Activated CD4-positive, alpha-beta T cell treated with anti-CD3 and anti-CD28 coated beads, Interleukin-2, Interleukin-4, amounts not matched to agents 100 ng/mL and 50 ng/mL, durations not matched to agents 16 hours and 8 hours (primary cell): ENCODE data around the gene MAN2C1.
"Not testable (repeated sequence)": the region's sequence is repeated elsewhere in the genome, so short reads cannot be mapped to it uniquely, and the experiment has no call there.

Experiments used
- DNase-seq: peaks from one replicate; pipeline ENCODE4 v3.0.0-alpha.2; 2020; ENCODE audit warnings: low spot score

The MAN2C1 gene

DNA sequence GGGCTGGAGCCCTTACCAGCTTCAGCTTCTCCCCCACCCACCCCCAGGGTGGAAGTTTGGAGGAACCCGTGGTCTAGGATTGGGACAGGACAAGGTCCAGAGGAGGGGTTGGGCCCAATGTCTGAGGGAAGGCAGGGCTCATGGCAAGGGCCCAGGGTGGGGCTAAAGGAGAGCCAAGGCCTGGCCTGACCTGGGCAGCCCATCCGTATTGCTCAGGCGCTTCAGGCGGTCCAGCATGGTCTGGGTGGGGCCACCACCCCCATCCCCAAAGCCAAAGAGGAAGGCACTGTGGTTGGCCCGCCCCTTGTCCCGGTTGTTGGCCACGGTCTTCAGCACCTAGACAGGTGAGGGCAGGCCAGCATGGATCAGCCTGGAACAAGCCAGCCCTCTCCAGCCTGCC, 7.6 kb downstream of the MAN2C1 start:
- DNase-seq: no peak

DNA sequence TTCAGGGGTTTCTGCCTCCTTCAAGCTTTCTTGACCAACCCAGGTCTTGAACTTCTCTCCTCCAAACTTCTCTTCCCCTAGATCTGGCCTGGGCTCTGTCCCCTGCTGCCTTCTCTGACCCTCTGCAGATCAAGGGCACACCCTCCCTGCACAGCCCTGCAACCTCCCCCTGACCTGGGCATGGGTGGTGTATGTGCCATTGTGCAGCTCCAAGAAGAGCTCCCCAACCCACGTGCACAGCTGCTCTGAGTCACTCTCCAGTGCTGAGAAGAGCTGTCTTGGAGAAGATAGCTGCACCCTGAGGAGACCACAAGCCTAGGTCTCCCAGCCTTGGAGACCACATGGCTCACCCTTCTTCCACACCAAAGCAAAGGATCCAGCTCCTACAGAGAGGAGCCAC, 8.0 kb downstream of the MAN2C1 start:
- DNase-seq: no peak

DNA sequence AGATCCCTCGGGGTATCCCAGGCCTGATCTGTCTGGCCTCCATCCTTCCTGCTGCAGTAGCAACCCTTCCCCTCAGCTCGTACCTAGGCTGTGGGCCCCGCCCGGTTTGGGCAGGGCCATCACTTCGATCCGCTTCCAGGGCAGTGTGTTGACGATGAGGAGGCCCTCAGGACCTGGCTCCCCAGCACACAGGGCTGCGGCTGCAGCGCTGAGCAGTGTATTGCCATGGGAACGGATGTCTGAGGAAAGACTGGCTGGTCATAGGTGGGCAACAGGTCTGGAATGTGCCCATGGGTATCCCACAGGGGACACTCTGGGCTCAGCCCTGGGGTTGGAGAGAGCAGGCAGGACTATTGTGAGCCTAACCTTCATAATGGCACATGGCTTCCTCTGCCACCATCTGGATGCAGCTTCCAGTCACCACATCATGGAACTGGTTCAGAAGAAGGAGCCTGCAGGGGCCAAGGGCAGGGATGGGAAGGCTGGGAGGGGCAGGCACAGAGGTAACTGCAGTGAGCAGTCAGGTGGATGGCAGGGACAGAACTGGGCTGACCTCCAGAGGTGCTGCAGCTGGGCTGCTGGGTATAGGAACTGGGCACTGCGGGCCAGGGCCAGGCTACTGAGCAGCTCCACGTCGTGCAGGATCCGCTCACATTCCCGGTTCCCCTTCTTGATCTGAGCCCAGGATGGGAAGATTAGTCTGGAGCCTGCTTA, 8.7 kb downstream of the MAN2C1 start:
- DNase-seq: no peak

DNA sequence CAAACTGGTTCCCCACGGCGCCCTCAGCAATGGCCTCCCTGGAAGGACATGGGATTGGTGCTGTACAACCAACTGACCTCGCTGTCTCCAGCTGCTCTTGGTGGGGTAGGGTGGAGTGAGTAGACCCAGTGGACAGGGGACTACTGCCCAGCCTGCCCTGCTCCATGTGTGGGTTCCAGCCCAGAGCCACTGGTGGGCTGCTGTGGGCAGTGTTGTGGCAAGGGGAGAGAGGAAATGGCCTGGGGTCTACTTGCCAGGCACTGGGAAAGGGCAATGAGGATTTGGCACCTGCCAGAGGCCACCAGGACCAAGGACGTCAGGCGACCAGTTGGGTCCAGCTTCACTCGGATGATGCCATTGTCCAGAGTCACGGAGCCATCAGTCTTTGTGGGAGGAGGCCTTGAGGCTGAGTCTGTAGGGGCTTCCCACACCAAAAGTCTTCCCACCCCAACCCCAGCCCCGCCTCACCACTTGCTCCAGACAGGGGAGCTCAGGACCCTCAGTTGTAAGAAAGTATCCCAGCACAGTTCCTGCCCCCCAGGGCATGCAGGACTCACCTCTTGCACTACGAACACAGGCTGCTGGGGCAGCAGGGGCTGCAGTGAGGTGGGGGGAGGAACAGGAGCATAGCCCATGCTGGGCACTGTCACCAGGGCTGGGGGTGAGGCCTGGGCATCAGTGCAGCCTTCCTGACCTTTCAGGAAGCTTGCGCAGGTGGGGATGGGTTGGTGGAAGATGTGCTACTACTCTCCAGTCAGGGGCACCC, 9.5 kb downstream of the MAN2C1 start:
- DNase-seq: no peak

DNA sequence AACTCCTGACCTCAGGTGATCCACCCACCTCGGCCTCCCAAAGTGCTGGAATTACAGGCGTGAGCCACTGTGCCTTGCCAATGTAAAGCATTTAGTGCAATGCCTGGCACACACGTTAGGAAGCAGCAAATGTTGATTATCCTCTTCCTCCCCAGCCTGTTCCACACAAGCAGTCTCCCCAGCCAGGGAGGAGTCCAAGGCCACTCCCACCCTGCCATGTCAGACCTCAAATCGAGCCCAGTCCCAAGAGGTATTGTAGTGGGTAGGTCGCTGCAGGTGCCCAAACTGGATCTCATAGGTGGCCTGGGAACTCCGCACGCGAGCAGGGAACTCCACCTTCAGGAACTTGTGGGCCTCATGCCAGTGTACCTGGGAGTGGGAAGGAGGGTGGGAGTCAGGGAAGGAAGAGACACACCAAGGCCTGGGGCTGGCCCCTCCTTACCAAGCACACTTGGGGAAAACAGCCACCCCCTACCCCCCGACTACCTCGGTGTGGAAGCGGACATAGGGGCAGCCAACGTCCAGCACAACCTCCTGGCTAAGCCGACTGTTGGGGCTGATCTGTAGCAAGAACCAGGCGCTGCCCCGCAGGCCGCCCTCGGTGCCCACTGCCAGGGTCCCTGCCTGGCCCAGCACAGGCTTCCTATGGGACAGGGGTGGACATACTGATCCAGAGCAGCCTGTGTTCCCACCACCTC, 10.3 kb downstream of the MAN2C1 start:
- no peak for DNase-seq

DNA sequence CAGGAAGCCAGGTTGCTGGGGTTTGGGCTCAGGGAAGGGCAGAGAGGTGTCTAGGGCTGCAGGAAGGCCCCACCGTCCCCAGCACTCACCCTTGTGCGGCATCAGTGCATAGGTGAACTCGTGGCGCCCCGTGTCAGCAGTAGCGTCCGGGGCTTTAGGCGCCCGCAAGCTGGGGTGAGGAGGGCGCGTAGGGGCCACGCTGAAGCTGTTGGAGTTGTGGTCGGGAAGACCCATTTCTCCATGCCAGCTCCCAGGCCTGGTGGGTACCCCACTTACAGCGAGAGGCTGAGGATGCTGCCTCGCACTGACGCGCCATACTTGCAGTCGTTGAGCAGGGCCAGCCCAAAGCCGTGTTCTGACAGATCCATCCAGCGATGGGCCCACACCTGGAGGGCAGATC, 11.9 kb downstream of the MAN2C1 start:
- no peak for DNase-seq

DNA sequence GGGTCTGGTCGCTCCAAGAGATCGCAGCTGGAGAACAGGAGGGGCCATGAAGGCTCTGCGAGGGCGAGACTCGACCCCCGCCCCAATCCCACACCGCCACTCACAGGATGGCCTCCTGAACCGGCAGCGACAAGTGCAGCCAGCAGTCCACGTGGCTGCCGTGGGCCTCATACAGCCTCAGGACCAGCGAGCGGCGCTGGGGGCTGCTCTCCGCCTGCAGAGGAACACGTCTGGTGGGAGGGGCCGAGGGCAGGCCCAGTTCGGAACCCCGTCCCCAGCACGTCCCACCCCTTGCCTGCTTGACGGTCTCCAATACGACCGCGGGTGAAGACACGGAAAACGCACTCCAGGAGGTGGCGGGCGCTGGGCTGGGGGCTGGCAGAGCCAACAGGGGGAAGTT, 12.4 kb downstream of the MAN2C1 start:
- DNase-seq: no peak

DNA sequence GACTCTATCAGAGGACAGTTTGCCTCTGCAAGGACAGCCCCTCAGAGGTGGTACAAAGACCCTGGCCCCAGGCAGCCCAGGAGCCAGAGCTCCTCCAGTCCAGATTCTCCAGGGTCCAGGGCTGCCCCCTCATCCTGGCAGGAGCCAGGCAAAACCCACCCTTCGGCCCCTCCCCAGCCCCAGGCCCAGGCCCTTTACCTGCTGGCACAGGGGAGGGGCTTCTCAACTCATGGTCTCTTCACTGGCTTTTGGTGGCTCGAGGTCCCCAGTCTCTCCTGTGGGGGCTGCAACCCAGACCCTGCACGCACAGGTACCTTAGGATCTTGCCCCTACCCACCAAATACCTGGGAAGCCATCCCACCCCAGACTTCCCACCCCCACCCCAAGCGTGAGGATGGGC, 13.0 kb downstream of the MAN2C1 start:
- DNase-seq: no peak

DNA sequence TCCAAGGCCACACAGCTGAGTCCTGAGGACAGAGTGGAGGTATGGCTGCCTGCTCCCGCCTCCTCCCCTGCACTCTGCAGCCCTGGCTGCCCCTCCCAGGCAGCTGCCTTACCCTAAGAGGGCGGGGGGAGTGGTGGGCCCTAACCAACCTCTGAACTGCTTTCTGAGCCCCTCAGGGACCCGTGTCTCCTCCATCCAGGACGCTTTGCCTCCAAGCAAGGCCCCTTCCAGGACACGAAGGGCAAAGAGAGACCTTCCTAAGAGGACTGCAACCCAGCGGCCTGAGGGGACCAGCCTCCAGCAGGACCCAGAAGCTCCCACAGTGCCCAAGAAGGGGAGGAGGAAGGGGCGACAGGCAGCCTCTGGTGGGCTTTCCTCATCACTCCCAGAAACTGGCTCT, 14.0 kb downstream of the MAN2C1 start:
- no peak for DNase-seq

DNA sequence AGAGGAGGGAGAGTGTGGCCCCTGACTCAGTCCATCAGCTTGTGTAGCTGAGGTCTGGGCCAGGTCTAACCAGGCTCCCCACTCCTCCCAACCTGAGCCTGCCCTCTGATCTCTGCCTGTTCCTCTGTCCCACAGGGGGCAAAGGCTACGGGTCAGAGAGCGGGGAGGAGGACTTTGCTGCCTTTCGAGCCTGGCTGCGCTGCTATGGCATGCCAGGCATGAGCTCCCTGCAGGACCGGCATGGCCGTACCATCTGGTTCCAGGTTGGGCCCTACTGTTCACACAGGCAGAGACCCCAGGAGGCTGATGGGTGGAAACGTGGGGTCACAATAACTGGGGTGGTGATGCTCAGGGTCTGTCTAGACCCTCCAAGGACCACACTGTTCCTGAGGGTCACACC, 14.8 kb downstream of the MAN2C1 start:
- no peak for DNase-seq

DNA sequence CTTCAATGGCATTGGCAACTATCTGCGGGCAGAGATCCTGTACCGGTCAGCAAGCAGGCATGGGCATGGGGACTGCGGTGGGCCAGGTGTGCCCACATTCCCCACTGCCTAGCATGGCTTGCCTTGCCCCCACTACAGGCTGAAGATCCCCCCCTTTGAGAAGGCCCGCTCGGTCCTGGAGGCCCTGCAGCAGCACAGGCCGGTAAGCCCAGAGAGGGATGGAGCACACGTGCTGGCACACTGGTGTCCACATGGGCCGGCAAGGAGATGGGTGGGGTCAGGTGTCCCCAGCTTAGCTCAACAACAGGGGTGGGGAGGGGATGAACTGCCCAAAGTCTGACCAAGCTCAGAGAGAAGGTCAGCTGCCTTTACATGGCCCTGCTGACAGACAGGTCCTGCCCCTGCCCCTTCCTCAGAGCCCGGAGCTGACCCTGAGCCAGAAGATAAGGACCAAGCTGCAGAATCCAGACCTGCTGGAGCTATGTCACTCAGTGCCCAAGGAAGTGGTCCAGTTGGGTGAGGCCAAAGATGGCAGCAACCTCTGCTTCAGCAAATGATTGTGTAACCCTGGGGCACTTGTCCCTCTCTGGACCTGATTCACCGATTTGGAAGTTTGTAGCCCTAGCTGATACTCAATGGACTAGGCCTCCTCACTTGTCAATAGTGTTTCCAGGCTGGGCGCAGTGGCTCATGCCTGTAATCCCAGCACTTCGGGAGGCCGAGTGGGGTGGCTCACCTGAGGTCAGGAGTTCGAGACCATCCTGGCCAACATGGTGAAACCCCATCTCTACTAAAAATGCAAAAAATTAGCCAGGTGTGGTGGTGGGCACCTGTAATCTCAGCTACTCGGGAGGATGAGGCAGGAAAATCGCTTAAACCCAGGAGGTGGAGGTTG, 16.0 kb downstream of the MAN2C1 start:
- DNase-seq: no peak

DNA sequence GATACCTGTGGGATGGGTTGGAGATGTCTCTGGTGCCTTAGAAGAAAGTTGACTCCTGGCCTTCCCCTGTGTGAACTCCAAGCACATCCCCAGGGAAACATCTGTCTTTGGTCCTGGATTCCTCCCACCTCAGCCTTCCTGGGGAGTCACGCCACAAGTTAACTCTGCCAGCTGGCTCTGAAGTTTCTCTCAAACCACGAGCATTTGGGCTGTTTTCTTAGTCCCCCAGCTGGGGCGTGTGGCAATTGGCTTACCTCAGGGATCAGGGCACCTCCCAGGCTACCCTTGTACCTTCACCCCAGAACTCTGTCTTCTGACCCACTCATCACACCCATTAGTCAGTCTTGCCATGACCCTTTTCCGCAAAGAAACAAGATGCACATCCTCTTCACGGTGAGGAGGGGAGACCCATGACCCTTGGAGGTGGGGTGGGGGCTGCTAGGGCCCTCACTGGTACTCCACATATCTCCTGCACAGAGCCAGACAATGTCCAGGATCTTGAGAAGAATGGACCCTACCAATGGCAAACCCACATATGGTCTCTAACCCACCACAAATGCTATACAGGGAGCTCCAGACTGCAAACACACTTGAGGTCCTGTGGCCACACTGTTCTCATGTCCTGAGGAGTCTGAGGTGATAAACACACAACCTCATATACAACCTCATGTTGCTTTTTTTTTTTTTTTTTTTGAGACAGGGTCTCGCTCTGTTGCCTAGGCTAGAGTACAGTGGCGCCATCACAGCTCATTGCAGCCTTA, 17.6 kb downstream of the MAN2C1 start:
- no peak for DNase-seq

DNA sequence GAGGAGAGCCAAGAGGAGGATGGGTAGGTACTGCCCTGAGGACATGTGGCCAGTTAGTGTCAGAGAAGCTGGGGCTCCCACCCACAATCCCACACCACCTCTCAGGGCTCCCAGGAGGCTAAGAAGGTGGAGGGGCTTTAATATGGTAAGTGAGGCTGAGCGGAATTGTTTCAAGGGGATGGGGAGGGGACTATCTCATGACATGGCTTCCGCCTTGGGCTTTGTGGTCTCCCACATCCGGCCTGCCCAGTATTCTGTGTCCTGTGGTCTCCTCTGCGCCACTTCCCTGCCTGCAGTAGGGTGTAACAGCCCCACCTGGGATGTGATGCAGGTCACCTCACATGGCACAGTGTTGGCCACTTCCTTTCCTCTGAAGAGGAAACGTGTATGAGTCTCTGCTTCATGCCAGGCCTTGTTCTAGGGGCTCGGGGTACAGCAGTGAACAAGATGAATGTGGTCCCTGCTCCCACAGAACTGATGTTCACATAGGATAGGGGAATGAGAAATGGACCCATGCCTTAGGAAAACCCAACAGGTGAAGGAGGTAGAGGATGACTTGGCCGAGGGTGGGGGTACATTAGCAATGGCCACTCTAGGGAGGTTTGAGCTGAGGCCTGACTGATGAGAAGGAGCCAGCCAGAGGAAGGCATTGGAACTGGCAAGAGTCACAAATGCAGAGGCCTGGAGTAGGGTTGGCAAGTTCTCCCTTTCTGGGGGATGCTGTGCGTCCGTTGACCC, 18.4 kb downstream of the MAN2C1 start:
- peak; percentile 86 for DNase-seq

DNA sequence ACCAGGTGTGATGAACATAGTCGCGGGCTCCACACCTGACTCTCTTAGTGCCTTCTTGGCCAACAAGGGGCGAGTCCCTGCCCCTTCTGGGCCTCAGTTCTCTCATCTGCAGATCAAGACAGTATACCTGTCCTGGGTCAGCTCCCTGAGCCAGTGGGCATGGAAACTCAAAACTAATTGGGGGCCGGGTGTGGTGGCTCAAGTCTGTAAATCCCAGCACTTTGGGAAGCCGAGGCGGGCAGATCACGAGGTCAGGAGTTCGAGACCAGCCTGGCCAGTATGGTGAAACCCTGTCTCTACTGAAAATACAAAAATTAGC, 19.1 kb downstream of the MAN2C1 start:
- DNase-seq: not testable (repeated sequence)

DNA sequence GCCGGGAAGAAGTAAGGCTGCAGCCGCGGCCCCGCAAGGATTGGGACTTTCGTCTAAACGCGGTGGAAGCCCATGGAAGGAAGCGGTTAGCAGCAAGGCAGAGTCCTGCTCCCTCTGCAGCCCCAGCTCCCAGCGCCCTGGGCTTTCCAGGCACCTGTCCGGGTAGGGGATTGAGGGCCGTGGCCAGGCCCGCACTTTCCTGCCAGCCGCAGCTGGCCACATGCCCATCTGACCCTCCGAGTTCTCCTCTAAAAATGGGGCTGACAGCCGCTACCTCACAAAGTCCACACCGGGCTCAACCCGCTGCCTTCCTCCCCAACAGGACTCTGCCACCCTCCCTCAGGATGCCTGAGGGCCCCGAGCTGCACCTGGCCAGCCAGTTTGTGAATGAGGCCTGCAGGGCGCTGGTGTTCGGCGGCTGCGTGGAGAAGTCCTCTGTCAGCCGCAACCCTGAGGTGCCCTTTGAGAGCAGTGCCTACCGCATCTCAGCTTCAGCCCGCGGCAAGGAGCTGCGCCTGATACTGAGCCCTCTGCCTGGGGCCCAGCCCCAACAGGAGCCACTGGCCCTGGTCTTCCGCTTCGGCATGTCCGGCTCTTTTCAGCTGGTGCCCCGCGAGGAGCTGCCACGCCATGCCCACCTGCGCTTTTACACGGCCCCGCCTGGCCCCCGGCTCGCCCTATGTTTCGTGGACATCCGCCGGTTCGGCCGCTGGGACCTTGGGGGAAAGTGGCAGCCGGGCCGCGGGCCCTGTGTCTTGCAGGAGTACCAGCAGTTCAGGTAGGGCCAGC, 19.7 kb downstream of the MAN2C1 start:
- no peak for DNase-seq

DNA sequence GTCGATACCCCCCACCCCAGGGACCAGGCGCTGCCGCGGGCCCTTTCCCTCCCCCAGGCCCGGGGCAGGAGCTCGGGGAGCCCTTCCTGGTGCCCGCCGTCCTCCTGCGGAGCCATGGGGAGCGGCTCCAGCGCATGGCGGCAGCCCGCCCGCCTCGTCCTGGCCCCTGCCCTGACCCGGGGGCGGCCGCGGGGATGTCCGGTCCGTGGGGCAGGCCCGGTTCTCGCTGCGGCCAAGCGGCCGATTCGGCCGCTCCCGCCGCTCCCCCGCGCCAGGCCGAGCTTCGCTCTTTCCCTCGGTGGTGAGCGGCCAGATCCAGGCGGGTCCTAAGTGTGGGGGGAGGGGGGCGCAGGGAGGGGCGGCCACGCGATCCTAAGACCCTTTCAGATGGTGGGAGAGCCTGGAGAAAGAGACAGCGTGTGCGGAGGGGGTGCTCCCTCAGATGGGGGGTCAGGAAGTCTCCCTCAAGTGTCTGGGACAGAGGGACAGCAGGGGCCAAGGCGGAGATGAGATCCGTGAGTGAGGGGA, 20.3 kb downstream of the MAN2C1 start:
- no peak for DNase-seq

DNA sequence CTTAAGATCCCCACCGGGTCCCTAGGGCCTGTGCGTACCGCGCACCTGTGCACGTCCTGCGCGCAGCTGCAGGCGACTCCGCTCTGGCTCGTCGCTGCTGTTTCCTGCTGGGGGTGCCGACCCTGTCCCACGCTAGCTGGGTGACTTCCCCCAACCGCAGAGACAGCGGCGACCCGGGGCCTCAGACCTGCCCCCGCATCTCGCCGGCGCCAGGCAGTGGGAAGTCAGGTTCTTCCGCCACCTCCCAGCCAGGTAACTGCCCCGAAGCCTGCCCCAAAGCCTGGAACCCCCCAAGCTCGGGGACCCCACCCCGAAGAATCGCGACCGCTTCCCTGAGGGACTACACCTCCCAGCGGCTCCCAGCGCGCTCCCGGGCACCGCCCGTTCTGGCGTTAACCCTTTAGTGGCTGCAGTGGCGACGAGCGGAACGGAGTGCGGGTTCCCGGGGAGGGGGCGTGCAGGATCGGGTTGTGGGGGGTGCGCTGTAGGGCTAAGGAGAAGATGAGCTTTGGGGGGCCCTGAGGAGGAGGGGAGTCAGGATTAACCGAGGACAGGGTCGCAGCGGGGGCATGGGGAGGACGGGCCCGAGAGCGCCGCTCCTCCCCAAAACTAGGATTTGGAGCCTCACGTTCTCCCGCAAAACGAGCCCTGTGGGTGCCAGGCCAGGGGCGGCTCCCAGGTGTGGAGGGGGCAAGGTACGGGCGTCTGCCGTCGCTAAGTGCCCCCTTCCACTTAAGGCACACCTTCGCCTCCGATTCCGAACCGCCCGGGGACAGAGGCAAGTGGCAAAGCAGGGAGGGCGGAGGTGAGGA, 21.0 kb downstream of the MAN2C1 start:
- no peak for DNase-seq

DNA sequence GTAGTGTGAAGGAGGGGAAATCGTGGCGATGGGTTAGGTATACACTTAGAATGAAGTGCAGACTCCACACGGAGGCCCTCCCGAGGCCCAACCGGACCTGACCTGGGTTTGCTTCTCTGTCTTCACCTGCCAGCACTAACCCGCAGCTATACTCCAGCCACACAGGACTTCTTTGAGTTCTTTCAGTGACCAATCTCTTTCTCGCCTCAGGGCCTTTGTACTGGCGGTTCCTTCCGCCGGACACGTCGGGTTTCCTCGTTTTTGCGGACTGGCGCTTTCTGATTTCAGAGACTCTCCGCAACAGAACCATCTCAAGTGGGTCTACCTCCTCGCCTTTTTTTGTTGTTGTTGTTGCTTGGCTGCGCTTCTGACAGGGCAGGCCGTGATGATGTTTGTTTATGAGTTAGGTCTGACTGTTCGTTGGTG, 21.6 kb downstream of the MAN2C1 start, which contains the start of gene NEIL1:
NEIL1 (plus strand) TSS at position 244 of the 426 bp plus-strand sequence. CDS start 1,867 bp downstream, outside the sequence.
- DNase-seq: no peak

DNA sequence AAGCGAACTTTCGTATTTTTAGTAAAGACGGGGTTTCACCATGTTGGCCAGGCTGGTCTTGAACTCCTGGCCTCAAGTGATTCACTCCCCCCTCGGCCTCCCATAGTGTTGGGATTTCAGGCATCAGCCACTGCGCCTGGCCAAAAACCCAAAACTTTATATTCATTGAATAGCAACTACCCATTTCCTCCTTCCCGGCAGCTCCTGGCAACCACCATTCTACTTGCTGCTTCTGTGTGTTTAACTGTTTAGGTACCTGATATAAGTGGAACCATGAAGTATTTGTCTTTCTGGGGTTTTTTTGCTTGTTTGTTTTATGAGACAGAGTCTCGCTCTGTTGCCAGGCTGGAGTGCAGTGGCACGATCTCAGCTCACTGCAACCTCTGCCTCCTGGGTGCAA, 24.5 kb downstream of the MAN2C1 start:
- DNase-seq: not testable (repeated sequence)
